SJCRH30 (cell line): ENCODE measurements around the gene APOD. TPM values are rescaled to one million over a fixed set of nuclear protein-coding genes. Genes with fewer than 3 reads are reported as not detected.
"Not testable (repeated sequence)": the region's sequence is repeated elsewhere in the genome, so short reads cannot be mapped to it uniquely, and the experiment has no call there.

Experiments
- DNase-seq, 2 experiments: peaks; one replicate each; pipeline ENCODE4 v3.0.0-alpha.2; 2015 to 2020
- H3K27ac ChIP-seq: fragments of 250-450 bp; sonication (Bioruptor Pico); 2 replicates; pipeline ENCODE4 v1.5.1; 2020; ENCODE audit warnings: mild to moderate bottlenecking, moderate library complexity
- H3K27me3 ChIP-seq: fragments of 250-450 bp; sonication (Bioruptor Pico); 2 replicates; pipeline ENCODE4 v1.5.1; 2020; ENCODE audit warnings: mild to moderate bottlenecking, moderate library complexity
- H3K36me3 ChIP-seq: fragments of 250-450 bp; sonication (Bioruptor Pico); 2 replicates; pipeline ENCODE4 v1.5.1; 2020; ENCODE audit warnings: mild to moderate bottlenecking, moderate library complexity
- H3K4me1 ChIP-seq: fragments of 250-450 bp; sonication (Bioruptor Pico); 2 replicates; pipeline ENCODE4 v1.5.1; 2020; ENCODE audit warnings: mild to moderate bottlenecking, moderate library complexity
- H3K4me3 ChIP-seq: fragments of 250-450 bp; sonication (Bioruptor Pico); 2 replicates; pipeline ENCODE4 v1.5.1; 2020; ENCODE audit warnings: mild to moderate bottlenecking, moderate library complexity
- H3K9me3 ChIP-seq: fragments of 250-450 bp; sonication (Bioruptor Pico); replicated peaks from 2 replicates; pipeline ENCODE4 v1.5.1; 2020; ENCODE audit warnings: mild to moderate bottlenecking, moderate library complexity
- total RNA-seq: library from RNA; depleted of rRNA; stranded (reverse); fragments of >200 nt; shearing (Covaris generic); gene quantifications from 2 replicates; pipeline ENCODE4 v1.2.3, GENCODE V29; 2014

Gene APOD
- total RNA-seq, 1 experiment from 2014 or later = 0.12 TPM

DNA sequence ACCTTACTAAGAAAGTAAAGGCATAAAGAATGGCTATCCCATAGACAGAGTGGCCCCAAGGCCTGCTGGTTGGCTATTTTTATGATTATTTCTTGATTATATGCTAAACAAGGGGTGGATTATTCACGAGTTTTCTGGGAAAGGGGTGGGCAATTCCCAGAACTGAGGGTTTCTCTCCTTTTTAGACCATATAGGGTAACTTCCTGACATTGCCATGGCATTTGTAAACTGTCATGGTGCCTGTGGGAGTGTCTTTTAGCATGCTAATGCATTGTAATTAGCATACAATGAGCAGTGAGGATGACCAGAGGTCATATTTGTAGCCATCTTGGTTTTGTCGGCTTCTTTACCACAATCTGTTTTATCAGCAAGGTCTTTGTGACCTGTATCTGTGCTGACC, 18.0 kb upstream of the APOD start:
- H3K4me1 ChIP-seq, H3K4me3 ChIP-seq, DNase-seq, H3K36me3 ChIP-seq, H3K27me3 ChIP-seq, H3K27ac ChIP-seq, H3K9me3 ChIP-seq: not testable (repeated sequence)

DNA sequence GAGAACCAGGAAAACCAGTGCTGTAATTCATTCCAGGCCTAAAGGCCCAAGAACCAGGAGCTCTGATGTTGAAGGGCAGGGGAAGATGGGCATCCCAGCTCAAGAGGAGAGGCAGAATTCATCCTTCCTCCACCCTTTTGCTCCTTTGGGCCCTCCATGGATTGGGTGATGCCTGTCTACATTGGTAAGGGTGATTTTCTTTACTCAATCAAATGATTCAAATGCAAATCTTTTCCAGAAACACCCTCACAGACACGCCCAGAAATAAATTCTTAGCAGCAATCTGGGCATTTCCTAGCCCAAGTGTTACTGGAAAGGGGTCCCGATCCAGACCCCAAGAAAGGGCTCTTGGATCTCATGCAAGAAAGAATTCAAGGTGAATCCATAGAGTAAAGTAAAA, 17.6 kb upstream of the APOD start:
- no peaks in the 10 kb centered on the region for H3K4me1 ChIP-seq
- no peak overlapping the region for H3K27ac ChIP-seq
- 0 out of 2 replicates have a peak, but pooled peaks cover 3% of the 10 kb centered on the region for H3K9me3 ChIP-seq
- DNase-seq = no peak
- no peaks in the 10 kb centered on the region for H3K36me3 ChIP-seq
- no peak overlapping the region for H3K4me3 ChIP-seq
- no peaks in the 10 kb centered on the region for H3K27me3 ChIP-seq

DNA sequence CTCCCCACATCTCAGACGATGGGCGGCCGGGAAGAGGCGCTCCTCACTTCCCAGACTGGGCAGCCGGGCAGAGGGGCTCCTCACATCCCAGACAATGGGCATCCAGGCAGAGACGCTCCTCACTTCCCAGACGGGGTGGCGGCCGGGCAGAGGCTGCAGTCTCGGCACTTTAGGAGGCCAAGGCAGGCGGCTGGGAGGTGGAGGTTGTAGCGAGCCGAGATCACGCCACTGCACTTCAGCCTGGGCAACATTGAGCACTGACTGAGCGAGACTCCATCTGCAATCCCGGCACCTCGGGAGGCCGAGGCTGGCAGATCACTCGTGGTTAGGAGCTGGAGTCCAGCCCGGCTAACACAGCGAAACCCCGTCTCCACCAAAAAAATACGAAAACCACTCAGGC, 16.2 kb upstream of the APOD start:
- H3K27me3 ChIP-seq, DNase-seq, H3K4me3 ChIP-seq, H3K9me3 ChIP-seq, H3K36me3 ChIP-seq, H3K27ac ChIP-seq, H3K4me1 ChIP-seq: not testable (repeated sequence)

DNA sequence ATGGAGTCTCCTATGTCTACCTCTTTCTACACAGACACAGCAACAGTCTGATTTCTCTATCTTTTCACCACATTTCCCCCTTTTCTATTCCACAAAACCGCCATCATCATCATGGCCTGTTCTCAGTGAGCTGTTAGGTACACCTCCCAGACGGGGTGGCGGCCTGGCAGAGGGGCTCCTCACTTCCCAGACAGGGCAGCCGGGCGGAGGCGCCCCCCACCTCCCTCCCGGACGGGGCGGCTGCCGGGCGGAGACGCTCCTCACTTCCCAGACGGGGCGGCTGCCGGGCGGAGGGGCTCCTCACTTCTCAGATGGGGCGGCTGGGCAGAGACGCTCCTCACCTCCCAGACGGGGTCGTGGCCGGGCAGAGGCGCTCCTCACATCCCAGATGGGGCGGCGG, 15.8 kb upstream of the APOD start:
- DNase-seq, H3K4me1 ChIP-seq, H3K4me3 ChIP-seq, H3K27ac ChIP-seq, H3K9me3 ChIP-seq, H3K27me3 ChIP-seq, H3K36me3 ChIP-seq: not testable (repeated sequence)

DNA sequence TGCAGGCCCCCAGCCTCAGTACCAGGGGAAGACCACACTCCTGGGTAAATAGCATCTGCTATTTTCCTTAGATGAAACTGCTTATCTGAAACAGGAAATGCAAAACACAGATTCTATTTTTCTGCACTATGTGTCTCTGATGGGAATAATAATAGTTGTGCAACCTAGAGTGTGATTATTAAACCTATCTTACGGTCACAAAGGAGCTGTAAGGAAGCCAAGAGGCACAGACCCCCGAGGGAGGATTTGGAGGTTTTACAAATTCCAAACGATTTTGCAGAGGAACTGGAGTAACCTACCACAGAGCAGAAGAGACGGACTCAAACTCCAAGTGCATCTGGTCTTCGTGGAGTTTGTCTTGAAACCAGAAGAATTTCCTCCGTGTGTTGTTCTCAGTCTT, 14.1 kb upstream of the APOD start:
- Histone ChIP-seq H3K36me3 (no peaks in the 10 kb centered on the region), H3K4me1 (no peaks in the 10 kb centered on the region), H3K27me3 (no peaks in the 10 kb centered on the region), H3K4me3 (no peak overlapping the region), H3K27ac (no peak overlapping the region), H3K9me3 (no peaks in the 10 kb centered on the region)
- no peak for DNase-seq

DNA sequence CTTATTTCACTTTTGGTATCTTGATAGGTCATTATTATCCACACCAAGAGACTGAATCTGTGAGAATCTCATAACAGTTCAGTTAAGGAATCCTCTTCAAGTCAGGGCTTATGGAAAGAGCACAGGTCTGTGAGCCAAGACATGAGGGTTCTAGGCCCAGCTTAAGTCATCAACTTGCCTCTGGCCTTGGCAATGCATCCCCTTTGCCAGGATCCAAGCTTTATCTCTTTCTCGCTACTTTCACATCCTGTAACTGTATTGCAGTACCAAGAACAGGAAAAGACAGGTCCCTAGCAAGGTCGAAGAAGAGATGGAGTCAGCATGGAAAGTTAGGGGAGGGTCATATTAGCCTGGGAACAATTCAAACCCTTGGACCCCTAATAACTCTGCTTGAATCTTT, 13.5 kb upstream of the APOD start:
- Histone ChIP-seq H3K4me3 (no peak overlapping the region), H3K4me1 (no peaks in the 10 kb centered on the region), H3K27me3 (no peaks in the 10 kb centered on the region), H3K27ac (no peak overlapping the region), H3K36me3 (no peaks in the 10 kb centered on the region), H3K9me3 (no peaks in the 10 kb centered on the region)
- no peak for DNase-seq

DNA sequence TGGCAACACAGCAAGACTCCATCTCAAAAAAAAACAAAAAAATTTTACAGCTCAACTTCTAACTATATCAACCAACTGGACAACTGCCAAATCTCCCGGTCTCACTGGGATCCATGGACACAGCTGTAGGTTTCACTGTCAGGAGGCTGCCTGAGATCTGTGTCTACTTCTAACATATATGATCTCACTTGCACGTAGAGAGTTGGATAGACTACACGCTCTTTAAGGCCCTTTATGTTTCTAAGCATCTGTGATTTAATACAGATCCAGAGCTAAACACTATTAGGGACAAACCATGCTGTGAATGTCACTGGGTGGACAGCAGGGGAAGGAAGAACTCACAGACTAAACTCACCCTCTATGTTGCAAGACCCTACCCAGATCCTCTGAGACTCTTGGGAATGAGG, 13.0 kb upstream of the APOD start:
- Histone ChIP-seq H3K4me1 (no peaks in the 10 kb centered on the region), H3K36me3 (no peaks in the 10 kb centered on the region), H3K9me3 (no peaks in the 10 kb centered on the region), H3K27ac (no peak overlapping the region), H3K27me3 (no peaks in the 10 kb centered on the region), H3K4me3 (no peak overlapping the region)
- DNase-seq = peak; percentile 41 to 64

DNA sequence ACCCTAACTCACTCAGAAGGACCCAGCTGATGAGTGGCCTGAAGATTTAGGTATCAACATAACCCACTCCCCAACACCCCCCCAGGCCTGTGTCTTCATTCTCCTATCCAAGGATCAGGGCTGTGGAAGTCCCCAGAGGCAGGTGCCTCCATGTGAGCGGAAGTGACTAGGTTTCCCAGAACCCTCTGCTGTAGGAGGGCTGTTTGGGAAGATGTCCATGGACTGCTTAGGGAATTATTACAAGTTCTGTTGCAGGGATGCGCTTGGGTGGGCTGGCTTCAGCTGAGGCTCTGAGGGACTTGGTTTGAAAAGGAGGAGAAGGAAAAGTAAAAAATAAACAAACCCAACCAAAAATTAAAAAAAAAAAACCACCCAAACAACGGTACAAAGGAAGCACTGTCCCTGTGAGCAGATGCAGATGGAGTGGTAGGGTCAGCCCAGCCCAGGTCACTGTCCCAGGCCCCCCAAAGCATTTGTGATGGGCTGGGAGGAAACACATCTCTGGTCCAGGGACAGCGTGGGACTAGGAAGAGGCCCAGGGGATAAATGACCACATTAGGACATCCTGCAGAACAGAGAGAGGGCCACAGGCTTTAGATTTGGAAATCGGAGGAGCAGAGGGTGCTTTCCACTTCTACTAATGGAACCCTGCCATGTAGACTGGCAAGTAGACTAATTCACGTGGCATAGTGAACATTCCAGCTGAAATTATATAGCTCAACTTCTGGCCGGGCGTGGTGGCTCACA, 12.2 kb upstream of the APOD start:
- H3K4me3 ChIP-seq = no peak overlapping the region
- H3K27ac ChIP-seq = no peak overlapping the region
- no peaks in the 10 kb centered on the region for H3K9me3 ChIP-seq
- H3K27me3 ChIP-seq = no peaks in the 10 kb centered on the region
- H3K4me1 ChIP-seq = no peaks in the 10 kb centered on the region
- DNase-seq = no peak
- H3K36me3 ChIP-seq = no peaks in the 10 kb centered on the region

DNA sequence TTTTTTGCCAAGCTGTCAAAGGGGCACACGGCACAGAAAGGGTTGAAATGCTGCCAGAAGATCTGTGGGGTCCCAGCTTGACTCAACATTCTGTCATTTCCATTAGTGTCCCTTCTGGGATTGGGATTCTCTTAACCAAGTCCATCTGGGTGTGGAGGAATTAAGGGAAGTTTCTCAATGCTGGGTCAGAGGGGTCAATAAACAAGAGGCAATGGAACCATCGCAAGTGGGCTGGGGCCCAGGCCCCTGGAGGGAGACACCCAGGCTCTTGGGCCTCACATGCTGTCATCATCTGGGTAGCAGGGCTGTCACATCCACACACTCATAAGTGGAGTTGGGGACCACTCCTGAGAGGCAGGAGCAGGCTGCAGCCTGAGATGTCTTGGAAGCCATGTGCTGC, 8.1 kb upstream of the APOD start:
- Histone ChIP-seq H3K4me3 (no peak overlapping the region), H3K27me3 (no peaks in the 10 kb centered on the region), H3K9me3 (no peaks in the 10 kb centered on the region), H3K27ac (no peak overlapping the region), H3K4me1 (no peaks in the 10 kb centered on the region), H3K36me3 (no peaks in the 10 kb centered on the region)
- DNase-seq = no peak

DNA sequence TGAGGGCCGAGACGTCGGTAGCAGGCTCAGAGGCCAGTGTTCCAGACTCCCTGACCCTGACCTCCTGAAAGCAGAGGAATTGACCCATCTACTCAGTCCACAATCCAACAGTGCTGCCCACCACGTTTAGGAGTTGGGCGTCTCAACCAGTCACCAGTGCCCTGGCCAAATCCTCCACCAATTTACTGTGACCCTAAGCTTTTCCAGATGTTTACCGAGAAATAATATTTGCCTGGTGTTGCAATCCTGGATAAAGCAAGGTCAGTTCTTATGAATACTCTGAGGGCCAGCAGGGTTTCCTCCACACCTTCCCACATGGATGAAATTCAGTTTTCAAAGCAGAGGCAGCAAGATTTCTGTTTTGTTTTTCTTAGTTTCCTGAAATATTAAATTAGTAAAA, 7.5 kb upstream of the APOD start:
- no peaks in the 10 kb centered on the region for H3K27me3 ChIP-seq
- H3K9me3 ChIP-seq = no peaks in the 10 kb centered on the region
- H3K4me1 ChIP-seq = no peaks in the 10 kb centered on the region
- no peaks in the 10 kb centered on the region for H3K36me3 ChIP-seq
- H3K27ac ChIP-seq = no peak overlapping the region
- DNase-seq = no peak
- no peak overlapping the region for H3K4me3 ChIP-seq

DNA sequence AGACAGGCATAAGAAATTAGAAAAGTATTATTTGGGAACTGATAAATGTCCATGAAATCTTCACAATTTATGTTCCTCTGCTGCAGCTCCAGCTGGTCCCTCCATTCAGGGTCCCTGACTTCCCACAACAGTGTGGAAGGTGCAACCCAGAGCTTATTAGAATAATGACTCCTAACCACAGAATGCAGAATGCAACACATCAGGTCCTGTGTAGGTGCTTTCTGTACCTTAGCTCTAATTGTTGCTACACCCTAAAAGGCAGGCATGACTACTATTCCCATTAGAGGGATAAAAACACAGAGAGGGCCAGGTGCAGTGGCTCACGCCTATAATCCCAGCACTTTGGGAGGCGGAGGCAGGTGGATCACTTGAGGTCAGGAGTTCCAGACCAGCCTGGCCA, 6.6 kb upstream of the APOD start:
- not testable (repeated sequence) for H3K27ac ChIP-seq, H3K4me1 ChIP-seq, DNase-seq, H3K9me3 ChIP-seq, H3K27me3 ChIP-seq, H3K36me3 ChIP-seq, H3K4me3 ChIP-seq

DNA sequence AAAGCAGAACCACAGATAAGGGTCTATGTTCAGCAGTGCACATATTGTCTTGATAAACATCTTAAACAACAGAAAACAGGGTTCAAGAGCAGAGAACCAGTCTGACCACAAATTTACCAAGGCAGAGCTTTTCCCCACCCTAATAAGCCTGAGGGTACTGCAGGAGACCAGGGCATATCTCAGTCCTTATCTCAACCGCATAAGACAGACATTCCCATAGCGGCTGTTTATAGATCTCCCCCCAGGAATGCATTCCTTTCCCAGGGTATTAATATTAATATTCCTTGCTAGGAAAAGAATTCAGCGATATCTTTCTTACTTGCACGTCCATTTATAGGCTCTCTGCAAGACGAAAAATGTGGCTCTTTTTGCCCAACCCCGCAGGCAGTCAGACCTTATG, 6.1 kb upstream of the APOD start:
- not testable (repeated sequence) for H3K4me1 ChIP-seq, H3K9me3 ChIP-seq, H3K36me3 ChIP-seq, DNase-seq, H3K27ac ChIP-seq, H3K4me3 ChIP-seq, H3K27me3 ChIP-seq

DNA sequence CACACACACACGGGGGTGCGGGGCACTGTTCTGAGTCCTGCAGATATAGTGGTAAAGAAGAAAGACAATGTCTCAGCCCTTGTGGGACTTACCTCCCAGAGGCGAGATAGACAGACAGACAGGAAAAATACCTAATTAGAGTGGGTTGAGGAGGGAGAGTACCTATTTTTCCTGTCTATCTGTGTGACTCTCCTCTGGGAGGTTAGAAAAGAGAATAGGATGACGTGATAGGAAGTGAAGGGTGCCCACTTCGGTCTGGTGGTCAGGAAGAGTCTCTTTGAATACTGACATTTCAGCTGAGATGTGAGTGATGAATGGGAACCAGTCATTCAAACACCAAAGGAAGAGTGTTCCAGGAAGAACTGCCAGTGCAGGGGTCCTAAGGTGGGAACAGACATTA, 4.1 kb upstream of the APOD start:
- Histone ChIP-seq H3K27me3 (no peaks in the 10 kb centered on the region), H3K36me3 (no peaks in the 10 kb centered on the region), H3K27ac (no peak overlapping the region), H3K9me3 (no peaks in the 10 kb centered on the region), H3K4me1 (peaks cover 3% of the 10 kb centered on the region; the same call in 1 of the 2 replicates), H3K4me3 (no peak overlapping the region)
- DNase-seq = no peak

DNA sequence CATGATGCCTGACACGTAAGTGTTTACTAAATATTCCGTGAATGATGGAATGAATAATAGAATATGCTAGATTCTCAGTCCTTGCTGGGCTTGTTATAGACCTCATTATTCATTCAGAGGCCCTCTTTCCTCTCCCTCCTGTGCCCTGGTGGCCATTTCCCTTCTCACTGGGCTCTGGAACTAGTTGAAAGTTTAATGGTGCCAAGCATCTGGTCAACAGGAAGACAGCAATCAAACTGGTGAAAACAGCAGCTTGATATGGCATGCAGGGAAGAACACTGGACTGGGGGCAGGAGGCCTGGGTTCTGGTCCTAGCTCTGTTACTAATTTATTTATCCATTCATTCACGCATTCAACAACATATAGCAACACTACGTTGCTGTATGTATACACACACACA, 3.7 kb upstream of the APOD start:
- Histone ChIP-seq H3K36me3 (no peaks in the 10 kb centered on the region), H3K27me3 (no peaks in the 10 kb centered on the region), H3K9me3 (no peaks in the 10 kb centered on the region), H3K4me1 (peaks cover 3% of the 10 kb centered on the region; the same call in 1 of the 2 replicates), H3K27ac (no peak overlapping the region), H3K4me3 (no peak overlapping the region)
- no peak for DNase-seq

DNA sequence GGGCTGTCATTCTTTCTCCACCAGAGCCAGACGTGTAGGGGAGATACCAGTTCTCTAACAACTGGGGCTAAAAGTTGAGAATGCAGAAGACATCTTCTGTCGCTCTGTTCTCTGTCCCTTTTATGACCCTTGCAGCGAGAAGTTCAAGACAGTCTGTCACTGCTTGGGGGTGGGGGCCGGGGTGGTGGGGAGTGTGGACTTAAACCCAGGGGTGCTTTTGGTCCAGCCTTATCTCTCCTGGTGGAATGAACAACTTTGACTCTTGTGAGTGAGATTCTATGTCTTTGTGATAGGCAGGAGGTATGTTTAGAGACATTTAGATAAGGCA, 767 bp upstream of the APOD start:
- no peak for DNase-seq
- Histone ChIP-seq H3K27me3 (no peaks in the 10 kb centered on the region), H3K36me3 (no peaks in the 10 kb centered on the region), H3K4me1 (peaks cover 3% of the 10 kb centered on the region; the same call in 1 of the 2 replicates), H3K4me3 (no peak overlapping the region; the same call in 1 of the 2 replicates), H3K27ac (no peak overlapping the region), H3K9me3 (no peaks in the 10 kb centered on the region)

DNA sequence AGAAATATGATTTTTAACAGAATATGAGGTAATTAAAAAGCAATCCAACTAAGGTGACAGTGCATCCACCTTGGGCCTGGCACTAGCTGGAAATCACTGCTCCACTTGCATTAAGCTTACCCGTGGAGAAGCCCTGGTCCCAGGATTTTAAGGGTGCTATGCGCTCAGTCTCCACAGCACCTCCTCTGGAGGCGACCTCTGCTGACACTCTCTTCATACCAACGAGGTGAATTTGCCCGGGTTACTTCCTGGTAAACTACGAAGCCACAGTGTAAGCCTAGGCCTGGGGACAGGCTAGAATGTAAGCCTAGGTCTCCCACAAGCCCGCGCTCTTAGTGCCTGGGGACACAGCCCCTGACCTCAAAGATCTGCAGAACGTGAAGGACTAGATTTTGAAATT, 793 bp downstream of the APOD start:
- no peaks in the 10 kb centered on the region for H3K9me3 ChIP-seq
- no peak overlapping the region for H3K4me3 ChIP-seq
- peaks cover 3% of the 10 kb centered on the region; the same call in 1 of the 2 replicates for H3K4me1 ChIP-seq
- no peaks in the 10 kb centered on the region for H3K36me3 ChIP-seq
- H3K27ac ChIP-seq = no peak overlapping the region
- DNase-seq = no peak
- no peaks in the 10 kb centered on the region for H3K27me3 ChIP-seq
